Measurements from ENCODE around the gene ALG2.

ALG2 gene

DNA sequence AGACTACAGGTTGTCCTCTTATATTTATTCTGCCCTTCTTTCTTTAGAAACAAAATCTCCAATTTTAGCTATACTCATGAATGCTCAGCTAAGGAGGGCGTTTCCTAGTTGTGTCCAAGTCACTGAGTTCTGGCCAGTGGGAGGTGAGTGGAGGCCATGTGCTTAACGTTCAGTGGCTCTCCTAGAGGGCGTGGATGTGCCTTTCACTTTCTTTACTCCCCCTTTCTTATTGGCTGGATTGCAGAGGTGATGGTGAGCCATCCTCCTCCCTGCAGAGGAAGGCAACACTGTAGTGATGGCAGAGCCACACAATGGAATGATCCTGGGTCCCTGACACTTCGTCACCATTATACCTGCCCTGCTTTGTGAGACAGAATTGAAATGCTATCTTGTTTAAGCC is 54.6 kb downstream of the ALG2 start:
- no peak overlapping the region for H3K4me3 ChIP-seq
- no peaks in the 10 kb centered on the region for H3K36me3 ChIP-seq (ENCODE audit: insufficient read depth, low read length)
- H3K27ac ChIP-seq = no peak overlapping the region
- no peak for DNase-seq (ENCODE audit: low read depth, low spot score)
- no peak for TF ChIP-seq EZH2 (IDR thresholded peaks at IDR 0.05)
- TF ChIP-seq POLR2AphosphoS5 (IDR thresholded peaks at IDR 0.05; ENCODE audit: borderline replicate concordance, low read depth, low read length) = no peak
- no peak for TF ChIP-seq FOXP2 (optimal IDR thresholded peaks at IDR 0.05; ENCODE audit: control extremely low read depth, extremely low read length, insufficient read depth)
- H3K9ac ChIP-seq (ENCODE audit: insufficient read length) = no peak overlapping the region
- H3K9me3 ChIP-seq (ENCODE audit: low read depth, low read length) = no peaks in the 10 kb centered on the region
